ENCODE data around the gene MYH14. TPM values are rescaled to one million over a fixed set of nuclear protein-coding genes. Genes with fewer than 3 reads are reported as not detected.

Gene MYH14
- total RNA-seq (2011; cell fraction: chromatin; rRNA removed; ENCODE audit: low replicate concordance) = 0.69 and 0.90 TPM in 2 replicates
- 0.50 and 1.1 TPM in 2 replicates for total RNA-seq (2011; cell fraction: nucleolus; rRNA removed)
- 0.95 and 1.1 TPM in 2 replicates for total RNA-seq (2011; cell fraction: nucleoplasm; rRNA removed)
- total RNA-seq (2014; rRNA removed) (0.32 and 0.41 TPM in 2 replicates), total RNA-seq (2014; rRNA removed; fragmentation: Illumina TruSeq; extraction: Trizol) (0.04 and 0.06 TPM in 2 replicates), total RNA-seq (2015; rRNA removed; fragmentation: Illumina TruSeq; extraction: Trizol) (0.07 and 0.19 TPM in 2 replicates), total RNA-seq (2021) (0.74 and 0.86 TPM in 2 replicates), polyA plus RNA-seq (2011; rRNA removed) (0.14 and 0.15 TPM in 2 replicates), polyA plus RNA-seq (2014; fragmentation: Illumina TruSeq; extraction: Trizol) (0.19 and 0.53 TPM in 2 replicates), polyA plus RNA-seq (2014; fragmentation: Nextera tagmentation; extraction: Ambion mirVana) (not detected), polyA plus RNA-seq (2014; rRNA removed) (0.23 and 0.40 TPM in 2 replicates), polyA minus RNA-seq (2011; rRNA and poly(A)+ RNA removed) (0.03 and 0.35 TPM in 2 replicates), Bru-seq, nascent RNA (percentile 19 among the genes with signal in this experiment), BruChase-seq, experiment 1, labeled RNA remaining after a 2-hour chase (percentile 13 among the genes with signal in this experiment), BruChase-seq, experiment 2, labeled RNA remaining after a 6-hour chase (percentile 16 among the genes with signal in this experiment)
- polyA plus RNA-seq (2011; cell fraction: cytosol; rRNA removed) = 0.24 TPM in 2 replicates
- 0.14 and 0.43 TPM in 2 replicates for polyA plus RNA-seq (2011; cell fraction: nucleus; rRNA removed)
- 0.31 and 0.78 TPM in 2 replicates for polyA plus RNA-seq (2012)
- not detected in 2 replicates for polyA minus RNA-seq (2011; cell fraction: cytosol; rRNA and poly(A)+ RNA removed)
- 0.13 and 0.44 TPM in 2 replicates for polyA minus RNA-seq (2011; cell fraction: nucleus; rRNA and poly(A)+ RNA removed)
- long read RNA-seq, experiment 1, partial matches to known transcripts = 3 of 3 reads
- long read RNA-seq, experiment 1, other reads (novel, unspliced or antisense) = 0 of 3 reads
- long read RNA-seq, experiment 2 = 0 reads
- long read RNA-seq, experiment 3 = 0 reads

GRCh38 chr19:50203281-50204080 lies at the start of gene MYH14:
TSS of gene MYH14 (plus strand) at chr19:50203622. CDS start at chr19:50210366, 6,744 bp downstream.
- Histone ChIP-seq H4K20me1 (replicated peaks; ENCODE audit: control insufficient read depth, insufficient read depth, low read length) (no peaks in the 10 kb centered on the region; the same call in 1 of the 2 replicates), H3K4me1 (replicated peaks in 1 of 2; ENCODE audit: control insufficient read depth in 2 of 2, insufficient read depth in 2 of 2, low read length in 2 of 2) (peaks cover 0 to 18% of the 10 kb centered on the region in 2 experiments; a peak in 2 of 5 replicates), H3K4me2 (ENCODE audit: insufficient read depth, low read length) (peak within 1 kb of the TSS; percentile 60), H3K9me1 (ENCODE audit: control insufficient read depth, insufficient read depth, low read length) (no peaks in the 10 kb centered on the region), H3K9ac (ENCODE audit: insufficient read depth in 1 of 2, low read depth in 2 of 2, low read length in 2 of 2) (peak within 1 kb of the TSS in 1 of 2 experiments; percentile 84; a peak in 2 of 4 replicates), H3K27me3 (ENCODE audit: control insufficient read depth in 2 of 2, insufficient read depth in 2 of 2, low read length in 2 of 2) (0 out of 5 replicates have a peak, but pooled peaks cover 0 to 4% of the 10 kb centered on the region in 2 experiments), H3K4me3 (peak within 1 kb of the TSS; percentile 45), H3K36me3 (ENCODE audit: control insufficient read depth, insufficient read depth, low read length) (no peaks in the 10 kb centered on the region), H3K9me3 (replicated peaks; ENCODE audit: control insufficient read depth, insufficient read depth, low read depth, low read length) (no peaks in the 10 kb centered on the region), H3K27ac (ENCODE audit: extremely low read depth, low read depth, low read length) (no peak within 1 kb of the TSS), H3K79me2 (ENCODE audit: control insufficient read depth, insufficient read depth, low read length) (no peaks in the 10 kb centered on the region), H2AFZ (ENCODE audit: low read depth, low read length) (no peak within 1 kb of the TSS; the same call in 1 of the 2 replicates)
- peak; percentile 75 to 96 (median 96) for DNase-seq (ENCODE audit: extremely low read depth in 1 of 4, low spot score in 3 of 4)
- peak; percentile 98 for ATAC-seq
- POLR2A ChIA-PET = interaction anchor here (1.6 kb wide), 1 partner anchor 10 kb away, joined by 6 read pairs; no protein-coding TSS in a partner anchor
- BruUV-seq (replicated peaks) = no TSS peak
- peak; percentile 26 for FAIRE-seq
- in situ Hi-C loops (cut with MboI) = no loop called here
- intact Hi-C loops (cut with micrococcal nuclease) = no loop called here
- 22% methylated on average over 45 of the region's 78 CpGs for WGBS (ENCODE audit: insufficient coverage, low coverage, missing lambda C conversion rate)
- CTCF ChIA-PET (ENCODE audit: low intra/inter-chr PET ratio) = no interaction called here
- TF ChIP-seq ETS1 (conservative IDR thresholded peaks at IDR 0.05; ENCODE audit: control insufficient read depth, low read depth, low read length) = no peak
- peak; percentile 35; the same call in 1 of the 2 replicates for TF ChIP-seq NFE2 (IDR thresholded peaks at IDR 0.05; ENCODE audit: low read depth)
- TF ChIP-seq EGR1 (conservative IDR thresholded peaks at IDR 0.05) = no peak
- TF ChIP-seq NR2C1 (IDR thresholded peaks at IDR 0.05) = no peak
- no peak for TF ChIP-seq NR2C1 (tag; IDR thresholded peaks at IDR 0.05)
- no peak for TF ChIP-seq BMI1 (IDR thresholded peaks at IDR 0.05; ENCODE audit: low read length)
- TF ChIP-seq SP2 (IDR thresholded peaks at IDR 0.05; ENCODE audit: extremely low read depth, low read depth, low read length, poor library complexity, severe bottlenecking) = peak; percentile 39
- TF ChIP-seq ZFX (CRISPR knock-in tag; IDR thresholded peaks at IDR 0.05) = 0 out of 2 replicates have a peak, but pooled peaks have one; percentile 18
- TF ChIP-seq MEF2D (tag; conservative IDR thresholded peaks at IDR 0.05; ENCODE audit: low read depth) = no peak
- no peak for TF ChIP-seq NFIC (IDR thresholded peaks at IDR 0.05)
- no peak for TF ChIP-seq ZFPM2 (CRISPR knock-in tag; IDR thresholded peaks at IDR 0.05)
- no peak for TF ChIP-seq KAT8 (IDR thresholded peaks at IDR 0.05; ENCODE audit: low read depth)
- TF ChIP-seq NFYB (IDR thresholded peaks at IDR 0.05; ENCODE audit: extremely low read depth, insufficient read length) = peak; percentile 57
- TF ChIP-seq MAZ (CRISPR knock-in tag; conservative IDR thresholded peaks at IDR 0.05 in 1 of 2, IDR thresholded peaks at IDR 0.05 in 1 of 2) = peak in 1 of 2 experiments; percentile 36; a peak in 1 of 4 replicates
- TF ChIP-seq ZNF41 (CRISPR knock-in tag; conservative IDR thresholded peaks at IDR 0.05) = no peak
- no peak for TF ChIP-seq ZNF280A (IDR thresholded peaks at IDR 0.05; ENCODE audit: low read depth, partially characterized antibody)

All from K562 (cell line).